HepG2 (cell line): Measurements from ENCODE around the gene TBCE. TPM values are rescaled to one million over a fixed set of nuclear protein-coding genes. Genes with fewer than 3 reads are reported as not detected.

Source experiments
- AHDC1 ChIP-seq: sonication (generic); formaldehyde crosslinking; IDR thresholded peaks from 2 replicates; pipeline ENCODE4 v1.5.1; 2020; ENCODE audit warnings: mild to moderate bottlenecking, missing genetic modification reagents, borderline replicate concordance
- FOXA1 ChIP-seq, 2 experiments: fragments of 450-650 bp in 1 of 2; sonication (generic) in 1 of 2; formaldehyde crosslinking in 1 of 2; IDR thresholded peaks; 2 replicates each; pipeline versions ENCODE4 v1.4.0 to v1.6.1; 2016 to 2020; ENCODE audit warnings: missing genetic modification reagents in 1 of 2
- HDAC2 ChIP-seq: sonication (generic); formaldehyde crosslinking; IDR thresholded peaks from 2 replicates; pipeline ENCODE4 v1.4.0; 2020; ENCODE audit warnings: missing genetic modification reagents
- JUN ChIP-seq: sonication (generic); formaldehyde crosslinking; IDR thresholded peaks from 2 replicates; pipeline ENCODE4 v1.4.0; 2020; ENCODE audit warnings: mild to moderate bottlenecking, missing genetic modification reagents
- KAT2B ChIP-seq: fragments of 150-350 bp; IDR thresholded peaks from 2 replicates; pipeline ENCODE4 v1.6.1; 2014; ENCODE audit warnings: low read depth, low read length, borderline replicate concordance
- MIER3 ChIP-seq: IDR thresholded peaks from 2 replicates; pipeline ENCODE4 v1.6.1; 2016; ENCODE audit warnings: missing compliant biosample characterization, borderline replicate concordance
- NFYB ChIP-seq: sonication (generic); formaldehyde crosslinking; IDR thresholded peaks from 2 replicates; pipeline ENCODE4 v1.4.0; 2020; ENCODE audit warnings: missing genetic modification reagents
- PHF20 ChIP-seq: sonication (generic); formaldehyde crosslinking; IDR thresholded peaks from 2 replicates; pipeline ENCODE4 v1.5.0; 2020; ENCODE audit warnings: mild to moderate bottlenecking, missing genetic modification reagents
- POLR2AphosphoS5 ChIP-seq: IDR thresholded peaks from 2 replicates; pipeline ENCODE4 v1.6.1; 2012; ENCODE audit warnings: low read depth, low read length
- PRMT3 ChIP-seq: sonication (generic); formaldehyde crosslinking; IDR thresholded peaks from 2 replicates; pipeline ENCODE4 v1.8.1; 2022; ENCODE audit warnings: low read depth, mild to moderate bottlenecking, moderate library complexity, missing genetic modification reagents, borderline replicate concordance
- RARA ChIP-seq: IDR thresholded peaks from 2 replicates; pipeline ENCODE4 v1.6.1; 2016; ENCODE audit warnings: missing genetic modification reagents, missing compliant biosample characterization
- RXRB ChIP-seq: IDR thresholded peaks from 2 replicates; pipeline ENCODE4 v1.6.1; 2016; ENCODE audit warnings: borderline replicate concordance, missing genetic modification reagents, missing compliant biosample characterization
- SCMH1 ChIP-seq: sonication (generic); formaldehyde crosslinking; IDR thresholded peaks from 2 replicates; pipeline ENCODE4 v1.9.0; 2021; ENCODE audit warnings: missing genetic modification reagents, mild to moderate bottlenecking, borderline replicate concordance
- TFDP2 ChIP-seq: sonication (generic); formaldehyde crosslinking; IDR thresholded peaks from 2 replicates; pipeline ENCODE4 v1.4.0; 2020; ENCODE audit warnings: missing genetic modification reagents
- ZBTB8A ChIP-seq: sonication (generic); formaldehyde crosslinking; IDR thresholded peaks from 2 replicates; pipeline ENCODE4 v1.4.0; 2020; ENCODE audit warnings: mild to moderate bottlenecking, low read depth, missing genetic modification reagents, borderline replicate concordance
- ZNF20 ChIP-seq: sonication (generic); formaldehyde crosslinking; IDR thresholded peaks from 2 replicates; pipeline ENCODE4 v1.4.0; 2020; ENCODE audit warnings: mild to moderate bottlenecking, moderate library complexity, missing genetic modification reagents
- ZNF205 ChIP-seq: IDR thresholded peaks from 2 replicates; pipeline ENCODE4 v1.6.1; 2018; ENCODE audit warnings: missing biosample characterization, missing genetic modification reagents
- ZNF281 ChIP-seq: sonication (generic); formaldehyde crosslinking; IDR thresholded peaks from 2 replicates; pipeline ENCODE4 v1.4.0; 2020; ENCODE audit warnings: missing genetic modification reagents, borderline replicate concordance
- ZNF724P ChIP-seq: sonication (generic); formaldehyde crosslinking; IDR thresholded peaks from 2 replicates; pipeline ENCODE4 v1.8.0; 2022; ENCODE audit warnings: missing genetic modification reagents, borderline replicate concordance
- ZNF891 ChIP-seq: sonication (generic); formaldehyde crosslinking; IDR thresholded peaks from 2 replicates; pipeline ENCODE4 v1.5.0; 2020; ENCODE audit warnings: mild to moderate bottlenecking, missing genetic modification reagents
- polyA plus RNA-seq, 8 experiments: library from polyadenylated mRNA; depleted of rRNA in 3 of 8; stranded (reverse) in 7 of 8; unstranded in 1 of 8; fragments of >200 nt; fragmentation: Illumina TruSeq in 4 of 8; extraction: Trizol in 4 of 8; gene quantifications; 2 replicates each; pipeline versions ENCODE4 v1.2.1 to v1.2.3, GENCODE V29; 2011 to 2016; ENCODE audit warnings: low read depth in 4 of 8, missing spikeins in 1 of 8, mixed read lengths in 1 of 8; ENCODE audit not compliant: insufficient read depth in 1 of 8
- total RNA-seq, 5 experiments: library from RNA; depleted of rRNA; stranded (reverse); fragments of >200 nt; fragmentation: Illumina TruSeq; extraction: Trizol; gene quantifications; 2 replicates each; pipeline ENCODE4 v1.2.3, GENCODE V29; 2016; ENCODE audit warnings: low read depth in 1 of 5

Gene TBCE
- total and polyA plus RNA-seq, 2 of the 13 experiments (the other 11 are each of a cell fraction or from before 2014, with no cell fraction given), result 25.6 to 31.1 TPM

- peak; percentile 79 for TF ChIP-seq KAT2B
- no peak for TF ChIP-seq POLR2AphosphoS5
- TF ChIP-seq ZNF20 (CRISPR knock-in tag), result no peak
- no peak for TF ChIP-seq PHF20 (CRISPR knock-in tag)
- TF ChIP-seq MIER3 (CRISPR knock-in tag), result no peak; the same call in 1 of the 2 replicates
- peak; percentile 93 for TF ChIP-seq RARA (CRISPR knock-in tag)
- peak; percentile 95 for TF ChIP-seq AHDC1 (CRISPR knock-in tag)
- no peak for TF ChIP-seq NFYB (CRISPR knock-in tag)
- no peak for TF ChIP-seq ZNF724P (CRISPR knock-in tag)
- no peak for TF ChIP-seq PRMT3
- TF ChIP-seq ZNF205 (CRISPR knock-in tag), result peak; percentile 57; the same call in 1 of the 2 replicates
- no peak for TF ChIP-seq FOXA1 (IDR thresholded peaks at IDR 0.05)
- peak; percentile 44 for TF ChIP-seq FOXA1 (CRISPR knock-in tag; IDR thresholded peaks at IDR 0.05)
- no peak for TF ChIP-seq SCMH1 (CRISPR knock-in tag)
- 0 out of 2 replicates have a peak, but pooled peaks have one; percentile 16 for TF ChIP-seq JUN (CRISPR knock-in tag)
- TF ChIP-seq ZNF891 (CRISPR knock-in tag), result no peak
- TF ChIP-seq ZBTB8A (CRISPR knock-in tag), result 0 out of 2 replicates have a peak, but pooled peaks have one; percentile 79
- TF ChIP-seq TFDP2 (CRISPR knock-in tag), result no peak
- peak; percentile 66; the same call in 1 of the 2 replicates for TF ChIP-seq ZNF281 (CRISPR knock-in tag)
- TF ChIP-seq HDAC2, result peak; percentile 78; the same call in 1 of the 2 replicates
- peak; percentile 93 for TF ChIP-seq RXRB (CRISPR knock-in tag)
Measured at GRCh38 chr1:235409042-235409820, 42.0 kb downstream of the TBCE start (continued).
